GM12878 (cell line): ENCODE results near the gene NDUFS6. TPM values are rescaled to one million over a fixed set of nuclear protein-coding genes. Genes with fewer than 3 reads are reported as not detected.

ENCODE experiments used
- ATAC-seq: fragments of 200-7000 bp; cut with Tn5 transposase; 3 replicates; pipeline ENCODE4 v1.9.1; 2020; ENCODE audit warnings: mild to moderate bottlenecking, moderate library complexity
- BruUV-seq: library from RNA; stranded (reverse); fragments of 400-500 nt; replicated peaks from 2 replicates; lab custom pipeline; 2021; lab: Mats Ljungman, UMichigan
- CTCF ChIA-PET: fragments of 300-600 bp; sonication (Branson Sonifier 250); formaldehyde crosslinking; extraction: SDS; loops from one replicate; lab custom pipeline; 2021; ENCODE audit warnings: inconsistent platforms; lab: Yijun Ruan, JAX
- POLR2A ChIA-PET: fragments of 350-600 bp; formaldehyde crosslinking; extraction: SDS; loops from one replicate; lab custom pipeline; 2021; ENCODE audit warnings: inconsistent platforms; lab: Charles Lee
- RAD21 ChIA-PET: fragments of 300-600 bp; sonication (Branson Sonifier 250); formaldehyde crosslinking; loops from one replicate; lab custom pipeline; 2023; ENCODE audit warnings: antibody characterized with exemption; ENCODE audit not compliant: unreplicated experiment; lab: Charles Lee
- SMC1A ChIA-PET: fragments of 300-600 bp; sonication (Branson Sonifier 250); formaldehyde crosslinking; loops from one replicate; lab custom pipeline; 2023; ENCODE audit not compliant: unreplicated experiment, uncharacterized antibody; lab: Charles Lee
- DNase-seq: peaks from one replicate; pipeline ENCODE4 v3.0.0-alpha.2; 2011; ENCODE audit warnings: low read depth, low spot score
- FAIRE-seq: peaks from 3 replicates; lab custom pipeline; 2011; peaks lifted over from hg19 to GRCh38; lab: Jason Lieb, UNC
- H2AFZ ChIP-seq: 2 replicates; pipeline ENCODE4 v1.6.0; 2011; ENCODE audit warnings: low read depth, low read length, control low read depth; ENCODE audit not compliant: control insufficient read depth
- H3K27ac ChIP-seq: 2 replicates; pipeline ENCODE4 v1.5.1; 2011; ENCODE audit warnings: control low read depth; ENCODE audit not compliant: control insufficient read depth, insufficient read depth
- H3K27me3 ChIP-seq, 2 experiments: replicated peaks in 1 of 2; 2 replicates each; pipeline versions ENCODE4 v1.6.0 to v1.6.1; 2011; ENCODE audit warnings: low read length in 1 of 2; ENCODE audit not compliant: control insufficient read depth in 2 of 2, insufficient read depth in 2 of 2
- H3K36me3 ChIP-seq, 2 experiments: 2 replicates each; pipeline ENCODE4 v1.5.1; 2011; ENCODE audit warnings: low read length in 1 of 2; ENCODE audit not compliant: control insufficient read depth in 2 of 2, insufficient read depth in 2 of 2
- H3K4me1 ChIP-seq: 2 replicates; pipeline ENCODE4 v1.6.1; 2011; ENCODE audit warnings: mild to moderate bottlenecking, low read length, moderate library complexity, mixed read lengths; ENCODE audit not compliant: control insufficient read depth, insufficient read depth
- H3K4me2 ChIP-seq: 2 replicates; pipeline ENCODE4 v1.6.0; 2011; ENCODE audit warnings: control low read depth; ENCODE audit not compliant: control insufficient read depth, insufficient read depth
- H3K4me3 ChIP-seq: fragments of 200-600 bp; sonication (generic); 2 replicates; pipeline ENCODE4 v1.5.1; 2016
- H3K79me2 ChIP-seq: 2 replicates; pipeline ENCODE4 v1.6.0; 2011; ENCODE audit warnings: low read length; ENCODE audit not compliant: control insufficient read depth, insufficient read depth
- H3K9ac ChIP-seq: 2 replicates; pipeline ENCODE4 v1.8.0; 2011; ENCODE audit warnings: low read length, control low read depth, mixed read lengths; ENCODE audit not compliant: control insufficient read depth, insufficient read depth
- H3K9me3 ChIP-seq: replicated peaks from 3 replicates; pipeline ENCODE4 v1.5.1; 2011; ENCODE audit warnings: mild to moderate bottlenecking, low read length; ENCODE audit not compliant: control insufficient read depth, insufficient read depth
- H4K20me1 ChIP-seq: 2 replicates; pipeline ENCODE4 v1.6.0; 2011; ENCODE audit not compliant: control insufficient read depth, insufficient read depth
- CBFB ChIP-seq: IDR thresholded peaks from 2 replicates; pipeline ENCODE4 v1.6.1; 2016; ENCODE audit warnings: antibody characterized with exemption, low read depth
- CHD4 ChIP-seq: fragments of 200-600 bp; sonication (generic); IDR thresholded peaks from 2 replicates; pipeline ENCODE4 v1.6.1; 2016; ENCODE audit warnings: mild to moderate bottlenecking
- EZH2 ChIP-seq: IDR thresholded peaks from 2 replicates; pipeline ENCODE4 v1.6.1; 2012; ENCODE audit warnings: low read depth, mild to moderate bottlenecking, control low read depth, inconsistent platforms, low read length, borderline replicate concordance; ENCODE audit not compliant: control insufficient read depth
- IKZF1 ChIP-seq: fragments of 450-650 bp; conservative IDR thresholded peaks from 2 replicates; pipeline ENCODE4 v1.6.1; 2017; ENCODE audit warnings: antibody characterized with exemption, mild to moderate bottlenecking
- NBN ChIP-seq: fragments of 450-650 bp; IDR thresholded peaks from 2 replicates; pipeline ENCODE4 v1.6.1; 2016
- NFYA ChIP-seq: IDR thresholded peaks from 2 replicates; pipeline ENCODE4 v1.6.1; 2011; ENCODE audit warnings: low read depth, mild to moderate bottlenecking, low read length, improper control_type of control experiment, borderline replicate concordance
- PKNOX1 ChIP-seq: fragments of 450-650 bp; IDR thresholded peaks from 2 replicates; pipeline ENCODE4 v1.6.1; 2016; ENCODE audit warnings: mild to moderate bottlenecking
- RAD51 ChIP-seq: fragments of 450-650 bp; IDR thresholded peaks from 2 replicates; pipeline ENCODE4 v1.6.1; 2016; ENCODE audit warnings: moderate library complexity, mild to moderate bottlenecking, inconsistent platforms
- RUNX3 ChIP-seq: IDR thresholded peaks from 2 replicates; pipeline ENCODE4 v1.6.1; 2012; ENCODE audit warnings: low read length, inconsistent platforms
- SIX5 ChIP-seq: IDR thresholded peaks from 2 replicates; pipeline ENCODE4 v1.6.1; 2011; ENCODE audit warnings: mild to moderate bottlenecking, low read depth, low read length, moderate library complexity; ENCODE audit not compliant: severe bottlenecking
- SREBF1 ChIP-seq: IDR thresholded peaks from 2 replicates; pipeline ENCODE4 v1.6.1; 2012; ENCODE audit warnings: mild to moderate bottlenecking, low read length
- TCF12 ChIP-seq: IDR thresholded peaks from 2 replicates; pipeline ENCODE4 v1.6.1; 2011; ENCODE audit warnings: low read depth, mild to moderate bottlenecking, low read length
- USF1 ChIP-seq: IDR thresholded peaks from 2 replicates; pipeline ENCODE4 v1.6.1; 2011; ENCODE audit warnings: borderline replicate concordance, low read depth, mild to moderate bottlenecking, moderate library complexity, mixed read lengths, low read length; ENCODE audit not compliant: insufficient read depth; ENCODE audit errors: extremely low read length
- ZBTB40 ChIP-seq: fragments of 450-650 bp; IDR thresholded peaks from 2 replicates; pipeline ENCODE4 v1.6.1; 2016; ENCODE audit warnings: mild to moderate bottlenecking, moderate library complexity, borderline replicate concordance
- WGBS: methylation state at CpG from one replicate; pipeline ENCODE4 v1.1.6; 2016; ENCODE audit warnings: low lambda C conversion rate; ENCODE audit not compliant: insufficient replicate concordance, insufficient coverage; ENCODE audit errors: missing lambda C conversion rate; 5-methylcytosine and 5-hydroxymethylcytosine counted together
- in situ Hi-C: fragments of 300-500 bp; cut with MboI; formaldehyde crosslinking; loops from 9 replicates; pipeline ENCODE4 v1.14.3; 2018; ENCODE audit warnings: mixed read lengths
- intact Hi-C: fragments of 100-400 bp; cut with micrococcal nuclease; formaldehyde crosslinking; loops from one replicate; pipeline ENCODE4 v1.14.2; 2022; ENCODE audit not compliant: unreplicated experiment
- polyA plus RNA-seq, 11 experiments: library from polyadenylated mRNA; depleted of rRNA in 4 of 11; unstranded in 6 of 11; stranded (reverse) in 5 of 11; fragments of >200 nt; fragmentation: Nextera tagmentation in 4 of 11; fragmentation: Illumina TruSeq in 1 of 11; extraction: Ambion mirVana in 4 of 11; extraction: Trizol in 1 of 11; gene quantifications; 1 replicate in 1 of 11; 2 replicates in 10 of 11; pipeline versions ENCODE4 v1.2.1 to v1.2.3, GENCODE V29; 2011 to 2016; ENCODE audit warnings: inconsistent platforms in 2 of 11, missing spikeins in 2 of 11, low read depth in 1 of 11
- total RNA-seq, 4 experiments: library from RNA; depleted of rRNA in 3 of 4; stranded (reverse); fragments of >200 nt in 3 of 4; fragmentation: Illumina TruSeq in 1 of 4; extraction: Trizol in 1 of 4; gene quantifications; 2 replicates each; pipeline versions ENCODE4 v1.2.1 to v1.2.3, GENCODE V29; 2013 to 2021
- TF ChIP-seq, protein P1 (sequence below): IDR thresholded peaks from 2 replicates; pipeline ENCODE4 v1.6.1; 2011; ENCODE audit warnings: mild to moderate bottlenecking, low read depth, low read length, moderate library complexity; ENCODE audit not compliant: insufficient replicate concordance

Gene NDUFS6
- total and polyA plus RNA-seq, 10 of the 15 experiments (the other 5 are each of a cell fraction or from before 2014, with no cell fraction given): 20.7 to 213 (median 58.3) TPM

DNA sequence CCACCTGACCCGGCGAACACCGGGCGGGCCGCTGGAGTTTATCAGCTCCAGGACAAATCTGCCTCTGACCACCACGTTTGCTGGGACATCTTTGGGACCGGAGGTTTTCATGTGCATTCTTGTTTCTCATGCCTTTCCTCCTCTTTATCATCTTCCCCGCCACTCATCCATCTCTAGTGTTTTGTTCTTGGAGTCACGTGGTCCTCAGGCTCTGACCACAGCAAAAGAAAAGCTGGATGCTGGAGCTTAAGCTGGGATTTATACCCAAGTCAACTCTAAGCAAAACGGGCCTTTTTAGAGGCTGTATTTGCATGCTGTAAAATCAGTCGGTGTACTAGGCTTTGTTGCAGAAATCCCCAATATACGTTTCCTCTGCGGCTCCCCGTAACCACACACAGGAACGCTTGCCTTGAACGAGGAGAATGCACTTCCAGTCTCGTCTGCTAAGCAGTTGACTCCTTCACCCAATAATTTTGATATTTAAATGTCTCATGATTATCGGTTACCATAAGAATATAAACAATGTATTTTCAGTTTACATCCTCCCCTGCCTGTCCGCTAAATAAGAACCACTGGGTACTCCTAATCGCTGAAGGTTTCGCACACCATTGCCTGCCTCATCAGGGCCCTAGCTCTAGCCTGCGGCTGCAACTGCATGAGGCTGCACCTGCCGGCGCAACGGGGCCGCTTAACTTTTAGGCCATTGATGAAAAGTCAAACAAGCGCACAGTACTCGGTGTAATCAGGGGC, 560 bp upstream of the NDUFS6 start:
- ChIA-PET SMC1A (interaction anchor here (0.6 to 3.7 kb wide), 8 partner anchors 8 to 701 kb away, joined by 3 to 18 read pairs (median 6); no protein-coding TSS in a partner anchor), RAD21 (interaction anchor here (0.7 to 2.7 kb wide), 6 partner anchors 18 to 62 kb away, joined by 3 to 12 read pairs (median 4); no protein-coding TSS in a partner anchor), CTCF (interaction anchor here (0.9 to 4.7 kb wide), 6 partner anchors 24 to 62 kb away, joined by 3 to 21 read pairs (median 11); no protein-coding TSS in a partner anchor), POLR2A (interaction anchor here (0.6 to 1.9 kb wide), 7 partner anchors 8 to 35 kb away, joined by 3 to 8 read pairs (median 4); no protein-coding TSS in a partner anchor)
- FAIRE-seq (peak; percentile 93), DNase-seq (no peak), ATAC-seq (peak; percentile 66)
- H3K36me3 ChIP-seq: peaks cover 25 to 30% of the 10 kb centered on the region in 2 experiments
- H3K9me3 ChIP-seq: no peaks in the 10 kb centered on the region
- H3K27ac ChIP-seq: peak overlapping the region; percentile 78
- no peaks in the 10 kb centered on the region; the same call in 1 of the 2 replicates for H4K20me1 ChIP-seq
- H3K4me1 ChIP-seq: peaks cover 8% of the 10 kb centered on the region
- in situ Hi-C loops: no loop called here
- H3K4me2 ChIP-seq: peak overlapping the region; percentile 73
- peak overlapping the region; percentile 91 for H3K9ac ChIP-seq
- peaks cover 68% of the 10 kb centered on the region for H3K79me2 ChIP-seq
- H3K27me3 ChIP-seq: no peaks in the 10 kb centered on the region
- intact Hi-C loops: loop anchor here (1.0 to 10.0 kb wide), 4 partner anchors 8 to 66 kb away; no protein-coding TSS in a partner anchor
- BruUV-seq: TSS peak; percentile 35
- WGBS: under 1% methylated on average over 28 of the region's 28 CpGs
- peak overlapping the region; percentile 92 for H3K4me3 ChIP-seq
- peak overlapping the region; percentile 25 for H2AFZ ChIP-seq
- TF ChIP-seq IKZF1 (no peak), NBN (0 out of 2 replicates have a peak, but pooled peaks have one; percentile 26), SREBF1 (no peak), EZH2 (no peak), CBFB (peak; percentile 60; the same call in 1 of the 2 replicates), RAD51 (peak; percentile 92), USF1 (peak; percentile 35), PKNOX1 (peak; percentile 29; the same call in 1 of the 2 replicates), CHD4 (no peak), RUNX3 (peak; percentile 61), SIX5 (no peak), ZBTB40 (peak; percentile 7; the same call in 1 of the 2 replicates), TCF12 (0 out of 2 replicates have a peak, but pooled peaks have one; percentile 29), NFYA (no peak)
- TF ChIP-seq, protein P1, sequence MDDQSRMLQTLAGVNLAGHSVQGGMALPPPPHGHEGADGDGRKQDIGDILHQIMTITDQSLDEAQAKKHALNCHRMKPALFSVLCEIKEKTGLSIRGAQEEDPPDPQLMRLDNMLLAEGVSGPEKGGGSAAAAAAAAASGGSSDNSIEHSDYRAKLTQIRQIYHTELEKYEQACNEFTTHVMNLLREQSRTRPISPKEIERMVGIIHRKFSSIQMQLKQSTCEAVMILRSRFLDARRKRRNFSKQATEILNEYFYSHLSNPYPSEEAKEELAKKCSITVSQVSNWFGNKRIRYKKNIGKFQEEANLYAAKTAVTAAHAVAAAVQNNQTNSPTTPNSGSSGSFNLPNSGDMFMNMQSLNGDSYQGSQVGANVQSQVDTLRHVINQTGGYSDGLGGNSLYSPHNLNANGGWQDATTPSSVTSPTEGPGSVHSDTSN: no peak
